Suppressor macrophage treated with lipopolysaccharide for 1 hour (primary cell): ENCODE data around the gene MSRB3.
A peak's percentile ranks its signal among the peaks of the same experiment; 100 is the strongest.
"Not testable (repeated sequence)": the region's sequence is repeated elsewhere in the genome, so short reads cannot be mapped to it uniquely, and the experiment has no call there.

ENCODE experiments used
- DNase-seq, 3 donors: peaks; one replicate each; pipeline ENCODE4 v3.0.0-alpha.2; 2020 to 2022

Gene MSRB3

DNA sequence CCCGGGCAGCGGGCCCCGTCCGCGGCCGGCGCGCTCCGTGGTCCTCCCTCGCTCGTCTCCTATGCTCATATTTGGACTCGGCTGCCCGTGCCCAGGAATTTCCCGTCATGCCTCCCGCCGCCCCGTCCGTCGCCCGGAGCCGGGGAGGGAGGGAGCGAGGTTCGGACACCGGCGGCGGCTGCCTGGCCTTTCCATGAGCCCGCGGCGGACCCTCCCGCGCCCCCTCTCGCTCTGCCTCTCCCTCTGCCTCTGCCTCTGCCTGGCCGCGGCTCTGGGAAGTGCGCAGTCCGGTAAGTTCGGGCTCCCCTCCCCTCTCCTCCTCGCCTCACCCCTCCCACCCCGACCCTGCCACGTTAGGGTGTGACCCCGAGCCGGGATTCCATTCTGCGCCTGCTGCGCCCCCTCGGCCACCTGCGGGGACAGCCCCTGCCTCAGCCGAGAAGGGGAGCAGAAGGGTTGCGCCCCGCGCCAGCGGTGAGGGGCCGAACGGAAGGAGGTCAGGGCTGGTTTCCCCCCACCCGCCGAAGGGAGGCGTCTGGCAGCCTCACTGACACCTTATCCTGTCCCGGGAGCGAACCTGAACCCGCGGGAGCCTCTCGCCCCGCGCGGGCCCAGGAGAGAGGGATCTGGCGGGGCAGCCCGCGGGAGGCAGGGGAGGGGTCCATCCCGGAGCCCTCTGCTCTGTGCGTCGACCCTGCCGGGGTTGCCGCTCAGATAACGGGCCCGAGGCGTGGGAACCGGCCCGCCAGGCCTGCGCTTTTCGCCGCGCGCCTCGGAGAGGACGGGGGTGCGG lies at the start of gene MSRB3:
Gene MSRB3, plus strand, starts transcription at position 108 of the 793 bp plus-strand sequence. CDS start 29,897 bp downstream, outside the sequence.
- peak; percentile 47 to 63 (median 51) for DNase-seq

DNA sequence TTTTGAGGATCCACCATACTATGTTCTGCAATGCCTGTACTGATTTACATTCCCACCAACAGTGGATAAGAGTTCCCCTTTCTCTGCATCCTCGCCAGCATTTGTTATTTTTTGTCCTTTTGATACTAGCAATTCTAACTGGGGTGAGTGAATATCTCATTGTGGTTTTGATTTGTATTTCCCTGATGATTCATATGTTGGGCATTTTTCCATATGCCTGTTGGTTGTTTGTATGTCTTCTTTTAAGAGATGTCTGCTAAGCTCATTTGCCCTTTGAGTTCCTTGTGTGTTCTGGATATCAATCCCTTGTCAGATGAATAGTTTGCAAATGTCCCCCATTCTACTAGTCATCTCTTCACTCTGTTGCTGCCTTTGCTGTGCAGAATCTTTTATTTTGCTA lies 49.0 kb upstream of the MSRB3 start:
- DNase-seq, result peak; percentile 2 to 41 (median 8)

DNA sequence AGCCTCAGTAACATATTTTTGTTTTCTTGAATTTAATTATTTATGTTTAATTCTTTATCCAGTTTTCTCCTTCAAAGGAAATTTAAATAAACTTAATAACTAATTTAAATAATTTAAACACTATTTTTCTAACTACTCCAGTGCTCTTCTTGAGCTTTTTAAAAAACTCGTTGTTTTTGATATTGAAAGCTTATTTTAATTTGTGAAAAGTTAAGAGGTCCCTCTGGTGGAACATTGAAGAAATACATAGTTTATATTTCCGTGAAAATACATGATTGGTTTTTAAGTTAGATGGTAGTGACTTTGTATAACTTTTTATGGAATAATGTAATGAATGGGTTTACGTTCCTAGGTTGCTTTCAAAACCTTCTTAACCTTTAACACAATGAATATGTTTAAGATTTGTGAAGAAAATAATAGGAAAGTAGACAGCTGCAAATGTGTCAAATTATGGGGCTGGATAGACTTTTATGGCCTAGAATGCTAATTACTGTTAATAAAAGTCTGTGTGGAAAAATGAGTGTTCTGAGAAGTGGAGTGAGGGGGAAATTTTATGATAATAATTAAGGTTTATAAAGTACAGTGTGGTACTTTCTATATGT lies 45.9 kb upstream of the MSRB3 start:
- DNase-seq, result peak; percentile 18 to 69 (median 64)

DNA sequence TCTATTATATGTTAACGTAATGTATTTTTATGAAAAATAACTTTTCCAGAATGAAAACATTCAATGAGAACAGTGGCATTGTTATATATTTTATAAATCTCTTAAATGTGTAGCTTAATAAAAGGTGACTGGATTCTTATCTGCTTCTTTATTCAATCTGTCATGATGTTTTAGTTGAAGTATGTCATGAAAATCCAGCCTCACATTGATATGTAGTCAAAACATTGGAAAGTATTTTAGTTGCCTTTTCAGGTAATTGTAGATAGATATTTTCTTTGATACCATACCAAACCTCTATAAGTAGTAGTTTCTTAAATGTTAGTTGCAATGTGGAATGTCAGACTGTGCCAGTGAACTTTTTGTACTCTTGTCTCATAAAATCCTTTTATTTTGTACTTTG lies 41.3 kb upstream of the MSRB3 start:
- no peak for DNase-seq

DNA sequence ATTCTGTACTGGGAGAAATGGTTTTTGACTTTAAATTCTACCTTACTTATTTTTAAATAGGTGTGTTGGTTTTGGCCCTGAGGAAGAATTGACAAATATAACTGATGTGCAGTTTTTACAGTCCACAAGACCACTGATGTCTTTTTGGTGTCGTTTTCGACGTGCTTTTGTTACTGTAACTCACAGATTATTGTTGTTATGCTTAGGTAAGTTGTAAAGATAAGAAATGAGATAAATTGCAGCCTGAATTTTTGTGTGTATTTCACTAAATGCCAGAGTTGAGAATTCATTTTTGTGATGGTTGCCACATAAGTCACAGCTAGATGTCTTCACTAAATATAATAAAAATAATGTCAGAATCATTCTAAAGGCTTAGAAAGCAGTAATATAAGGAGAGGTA lies 39.9 kb upstream of the MSRB3 start:
- DNase-seq, result no peak

DNA sequence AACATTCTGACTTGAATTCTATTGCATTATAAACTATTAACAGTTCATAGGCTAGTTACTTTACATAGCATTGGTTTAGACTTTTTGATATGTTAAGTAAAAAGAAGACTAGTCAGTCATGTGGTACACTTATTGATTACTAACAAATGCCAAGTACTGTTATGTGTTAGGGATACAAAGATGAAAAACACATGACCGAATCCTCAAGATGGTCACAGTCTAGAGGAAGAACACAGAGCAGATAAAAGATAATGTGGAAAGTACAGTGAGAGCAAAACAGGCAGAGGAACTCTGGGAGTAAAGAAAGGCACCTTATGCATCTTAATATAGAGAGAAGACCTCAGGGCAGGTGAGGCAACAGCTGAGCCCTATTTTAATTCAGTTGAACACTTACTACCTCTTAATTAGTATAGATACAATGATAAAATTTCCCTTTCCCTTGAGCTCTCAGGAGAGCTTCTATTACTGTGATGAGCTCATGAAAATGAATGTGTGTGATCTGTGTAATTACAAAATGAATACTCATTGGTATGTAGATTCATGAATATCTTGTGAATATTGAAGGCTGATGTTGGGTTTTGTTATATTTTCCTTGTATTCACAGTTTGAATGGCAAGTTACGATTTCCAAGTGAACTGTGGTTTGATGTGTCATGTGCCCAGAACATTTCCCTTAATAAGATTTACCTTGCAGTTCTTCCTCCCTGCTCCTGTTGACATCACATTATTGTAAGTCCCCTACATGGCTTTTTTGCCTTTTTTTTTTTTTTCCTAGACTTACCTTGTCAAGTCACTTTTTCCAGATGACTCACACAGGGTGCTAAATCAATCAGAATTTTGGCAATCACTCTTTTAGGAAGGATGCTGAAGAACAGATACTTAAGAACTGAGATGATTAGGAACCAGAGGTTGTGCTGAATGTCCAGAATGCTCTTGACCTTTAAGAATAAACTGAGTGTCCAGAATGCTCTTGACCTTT lies 29.5 kb upstream of the MSRB3 start:
- no peak for DNase-seq

DNA sequence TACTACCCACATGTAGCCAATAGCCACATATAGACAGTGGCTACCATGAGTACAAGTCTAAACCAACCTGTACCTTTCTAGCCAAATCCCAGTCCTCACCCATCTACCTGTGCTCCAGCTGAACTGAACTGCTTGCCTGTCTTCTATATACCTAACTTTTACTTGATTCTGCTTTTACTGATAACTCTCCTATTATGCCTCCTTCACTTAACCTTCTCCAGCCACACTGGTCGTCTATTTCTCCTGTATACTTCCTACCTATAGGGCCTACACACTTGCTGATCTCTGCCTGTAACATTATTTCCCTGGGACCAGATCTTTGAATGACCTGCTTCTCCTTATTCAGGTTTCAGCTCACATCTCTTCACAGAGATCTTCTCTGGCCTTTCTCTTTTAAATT lies 26.0 kb upstream of the MSRB3 start:
- no peak for DNase-seq

DNA sequence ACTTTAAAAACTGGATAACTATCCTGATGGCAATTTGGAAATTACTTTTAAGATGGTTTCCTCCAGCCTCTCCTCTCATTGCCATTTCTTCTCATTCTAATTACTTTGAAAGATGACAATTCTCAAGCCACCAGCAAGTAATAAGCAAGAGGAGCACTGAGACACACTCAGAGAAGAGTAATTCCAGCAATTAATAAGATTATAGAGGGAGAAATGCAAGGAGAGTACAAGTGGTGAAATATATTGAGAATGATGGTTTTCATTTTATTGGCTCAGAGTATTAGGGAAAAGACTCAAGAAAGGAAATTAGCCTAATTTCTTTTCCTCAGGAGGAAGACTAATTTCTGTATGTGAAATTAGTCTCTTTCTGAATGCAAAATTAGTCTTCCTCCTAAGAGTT lies 20.5 kb upstream of the MSRB3 start:
- DNase-seq, result no peak

DNA sequence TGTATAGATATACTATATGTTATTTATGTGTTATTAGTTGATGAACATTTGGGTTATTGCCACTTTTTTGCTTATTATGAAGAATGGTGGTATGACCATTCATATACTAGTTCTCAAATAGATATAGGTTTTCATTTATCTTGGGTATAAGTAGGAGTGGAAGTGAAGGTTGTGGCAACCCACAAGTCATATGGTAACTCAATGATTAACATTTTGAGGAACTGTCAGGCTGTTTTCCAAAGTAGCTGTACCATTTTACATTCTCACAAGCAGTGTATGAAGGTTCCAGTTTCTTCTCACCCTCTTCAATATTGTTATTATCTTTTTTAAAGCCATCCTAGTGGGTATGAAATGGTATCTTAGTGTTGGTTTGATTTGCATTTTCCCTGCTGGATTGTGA lies 19.0 kb upstream of the MSRB3 start:
- no peak for DNase-seq

DNA sequence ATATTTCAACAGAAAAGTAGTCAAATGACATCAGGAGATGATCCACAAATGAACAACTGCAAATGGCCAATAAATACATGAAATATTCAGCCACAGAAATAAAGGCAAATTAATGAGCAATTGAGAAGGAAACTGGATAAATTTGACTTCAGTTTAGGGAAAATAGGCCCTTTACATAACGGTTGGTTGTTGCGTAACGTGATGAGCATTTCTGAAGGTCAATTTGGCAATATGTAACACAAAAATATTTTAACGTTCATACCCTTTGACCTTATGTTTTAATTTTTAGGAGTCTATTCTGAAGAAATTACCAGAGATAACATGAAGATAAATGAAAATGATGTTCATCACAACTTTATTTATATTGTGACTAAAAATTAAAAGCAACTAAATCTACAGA lies 14.7 kb upstream of the MSRB3 start:
- DNase-seq, result peak in 1 of 3 donors; percentile 22

DNA sequence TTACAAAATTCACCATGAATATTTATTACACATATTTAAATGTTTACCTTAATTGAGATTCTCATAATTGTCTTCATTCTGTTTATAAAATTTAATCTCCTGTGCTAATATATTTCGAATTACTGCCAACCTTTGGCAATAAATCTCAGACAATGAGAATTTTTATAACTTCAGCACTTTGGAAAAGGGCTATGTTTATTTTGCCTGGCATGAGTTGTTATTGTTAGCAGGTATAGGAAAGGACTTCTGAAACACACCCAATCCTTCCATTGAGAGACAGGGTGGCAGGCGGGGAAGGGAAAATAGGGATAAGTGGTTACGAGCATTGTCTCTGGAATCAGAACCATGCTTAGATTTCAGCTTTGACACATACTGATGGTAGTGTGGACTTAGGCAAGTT lies 12.1 kb upstream of the MSRB3 start:
- DNase-seq, result no peak

DNA sequence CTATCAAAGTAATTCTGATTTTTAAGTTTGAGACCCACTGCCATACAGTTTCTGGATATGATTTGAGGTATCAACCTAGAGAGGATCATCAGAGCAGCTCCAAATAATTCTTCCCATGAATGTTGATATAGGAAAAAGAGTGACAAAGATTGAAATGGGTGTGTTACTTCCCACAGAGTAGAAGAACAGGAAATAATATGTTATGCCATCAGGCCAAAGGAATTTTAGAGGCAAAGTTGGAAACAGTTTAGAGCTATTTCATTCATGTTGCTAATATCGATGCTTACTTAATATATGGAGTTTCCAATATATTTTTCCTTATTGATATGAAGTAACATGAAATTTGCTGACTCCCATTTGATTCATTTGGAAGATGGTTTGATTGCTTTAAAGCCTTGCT lies 8.9 kb upstream of the MSRB3 start:
- no peak for DNase-seq

DNA sequence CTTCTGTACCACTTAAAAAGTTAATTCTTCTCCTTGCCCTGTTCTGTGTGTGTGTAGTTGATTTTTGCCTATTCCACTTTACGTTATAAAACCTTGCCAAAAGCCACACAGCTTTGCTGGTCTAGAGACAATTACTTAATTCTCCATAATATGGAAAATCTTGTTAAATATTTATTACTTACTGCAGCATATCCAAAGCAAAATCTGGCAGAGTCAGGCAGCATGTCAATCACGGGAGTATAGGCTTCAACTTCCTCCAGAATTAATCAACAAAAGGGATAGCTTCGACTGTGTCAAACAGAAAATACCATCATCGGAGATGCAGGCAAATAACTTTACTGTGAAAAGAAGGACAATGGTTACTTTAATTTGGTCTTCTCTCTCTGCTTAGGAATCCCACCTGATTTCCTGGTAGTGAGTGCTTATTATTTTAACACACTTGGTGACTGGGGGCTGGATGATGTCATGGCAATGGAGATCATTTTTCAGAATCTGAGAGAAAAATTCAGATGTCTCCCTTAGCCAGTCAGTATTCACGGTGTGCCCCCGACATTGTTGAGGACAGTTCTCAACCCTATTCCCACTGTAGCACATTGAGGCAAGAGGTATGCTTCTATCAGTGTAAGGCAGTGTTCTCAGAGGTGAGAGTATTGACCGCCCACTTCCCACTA lies 3.7 kb upstream of the MSRB3 start:
- no peak for DNase-seq

DNA sequence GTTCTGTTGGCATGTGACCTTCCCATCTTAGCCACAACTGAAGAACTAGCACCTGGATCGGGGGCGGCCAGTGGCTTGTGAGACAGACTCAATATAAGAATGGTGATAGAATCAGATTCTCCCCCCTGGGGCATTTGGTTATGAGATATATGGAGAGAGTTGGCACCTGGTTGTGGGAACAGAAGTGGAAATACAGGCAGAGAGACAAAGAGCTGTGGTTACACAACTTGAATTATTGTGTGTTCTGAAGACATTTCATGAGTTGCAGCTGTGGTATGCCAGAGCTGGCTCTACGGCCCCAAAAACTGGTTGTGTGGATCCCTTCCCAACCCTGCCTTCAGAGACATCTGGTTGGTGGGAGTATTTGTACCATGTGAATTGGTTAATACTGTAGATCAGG lies 2.9 kb upstream of the MSRB3 start:
- DNase-seq, result no peak

DNA sequence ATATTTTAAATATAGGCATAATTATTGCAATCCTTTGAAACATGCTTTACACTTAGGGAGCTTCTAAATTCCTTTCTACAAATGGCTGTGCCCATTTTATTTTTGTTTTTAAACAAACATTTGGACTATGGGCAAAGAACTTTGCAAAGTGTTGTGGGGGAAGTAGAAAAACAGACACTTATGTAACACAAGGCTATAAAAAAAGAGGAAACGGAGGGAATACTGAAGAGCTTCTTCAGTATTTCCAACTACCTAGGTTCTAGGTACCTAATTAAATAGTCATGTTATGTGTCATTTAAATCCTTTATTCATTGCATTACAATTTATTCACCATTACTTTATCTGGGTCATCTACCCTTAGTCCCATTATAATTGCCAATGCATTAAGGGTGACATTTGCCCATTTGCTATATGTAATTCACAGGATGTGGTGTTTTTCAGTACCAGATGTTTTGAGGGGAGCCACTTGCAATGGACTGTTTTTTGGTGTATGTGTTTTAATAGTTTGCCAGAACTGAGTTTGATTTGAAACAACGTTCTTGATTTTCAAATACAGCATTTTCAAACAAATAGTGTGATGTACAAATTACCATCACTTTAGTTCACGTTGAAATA lies 1.5 kb upstream of the MSRB3 start:
- peak in 1 of 3 donors; percentile 30 for DNase-seq

DNA sequence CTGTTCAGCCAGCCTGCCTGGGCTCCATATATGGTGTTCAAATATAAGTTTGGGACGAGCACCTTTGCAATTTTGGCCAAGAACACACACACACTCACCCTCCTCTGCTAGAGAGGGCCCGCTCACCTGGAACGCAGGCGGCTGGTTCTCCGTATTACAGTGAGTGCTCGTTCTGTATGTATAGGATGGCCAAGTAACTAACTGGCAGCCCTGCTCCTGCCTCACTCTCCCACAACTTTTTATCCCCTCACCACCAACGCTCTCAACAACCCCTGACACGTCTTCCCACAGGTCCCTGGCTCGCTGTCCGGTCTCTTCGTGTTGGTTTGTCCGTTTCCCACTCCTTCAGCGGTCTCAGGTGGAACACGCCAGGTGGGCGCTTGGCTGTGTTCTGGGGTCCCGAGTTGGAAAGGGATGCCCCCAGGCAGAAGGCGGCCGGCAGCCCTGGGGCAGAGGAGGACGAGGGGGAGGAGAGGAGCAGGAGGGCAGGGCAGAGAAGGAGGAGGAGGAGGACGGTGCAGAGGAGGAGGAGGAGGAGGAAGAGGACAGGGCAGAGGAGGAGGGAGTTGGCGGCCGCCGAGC lies 398 bp upstream of the MSRB3 start:
- DNase-seq, result no peak

DNA sequence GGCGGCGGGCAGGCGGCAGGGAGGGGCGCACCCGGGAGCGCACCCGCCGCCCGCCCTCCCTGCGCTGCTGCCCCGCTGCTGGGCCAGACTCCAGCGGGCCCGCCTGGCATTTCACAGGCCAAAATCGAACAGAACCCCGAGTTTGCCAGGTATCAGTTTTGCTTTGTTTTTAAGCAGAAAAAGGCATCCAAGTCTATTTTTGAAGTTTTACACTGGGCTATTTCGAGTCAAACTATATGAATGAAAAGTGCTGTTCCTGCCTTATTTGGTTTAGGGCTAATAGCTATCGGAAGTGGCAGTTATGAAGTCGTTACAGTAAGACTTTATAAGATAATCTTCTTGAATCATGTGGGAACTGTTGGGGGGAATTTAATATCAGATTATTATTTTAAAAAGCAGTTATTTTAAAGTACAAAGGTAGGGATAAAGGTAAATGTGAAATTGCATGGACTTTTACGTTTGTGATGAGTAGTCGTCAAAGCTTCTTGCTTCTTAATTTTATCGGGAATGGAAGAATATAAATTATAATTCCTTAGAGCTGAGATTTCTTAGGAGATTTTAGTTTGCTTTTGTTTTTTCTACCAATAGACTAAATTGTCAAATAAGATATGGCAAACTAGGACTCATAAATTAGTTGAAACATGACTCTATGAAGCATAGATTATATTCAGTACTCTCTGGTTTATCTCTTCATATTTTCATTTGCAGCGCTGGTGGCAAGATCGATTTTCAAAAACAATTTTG lies 1.1 kb downstream of the MSRB3 start:
- DNase-seq, result peak in 2 of 3 donors; percentile 18 to 43

DNA sequence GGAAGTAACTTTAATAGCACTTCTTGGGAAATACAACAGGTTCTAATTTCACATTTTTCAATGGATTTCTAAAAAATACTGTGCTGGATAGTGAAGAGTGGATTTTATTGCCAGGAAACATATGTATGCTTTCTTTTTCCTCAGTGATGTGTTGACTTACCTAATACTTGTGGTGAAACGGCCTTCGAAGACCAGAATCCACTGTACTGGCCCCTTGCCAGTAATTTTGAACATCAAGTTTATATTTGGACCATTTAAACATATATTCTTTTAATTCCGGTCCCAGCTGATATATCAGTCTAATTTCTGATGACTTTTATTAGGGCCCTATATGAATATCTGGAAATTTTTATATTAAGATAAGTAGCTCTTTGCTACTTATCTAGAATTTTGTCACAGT lies 1.8 kb downstream of the MSRB3 start:
- no peak for DNase-seq

DNA sequence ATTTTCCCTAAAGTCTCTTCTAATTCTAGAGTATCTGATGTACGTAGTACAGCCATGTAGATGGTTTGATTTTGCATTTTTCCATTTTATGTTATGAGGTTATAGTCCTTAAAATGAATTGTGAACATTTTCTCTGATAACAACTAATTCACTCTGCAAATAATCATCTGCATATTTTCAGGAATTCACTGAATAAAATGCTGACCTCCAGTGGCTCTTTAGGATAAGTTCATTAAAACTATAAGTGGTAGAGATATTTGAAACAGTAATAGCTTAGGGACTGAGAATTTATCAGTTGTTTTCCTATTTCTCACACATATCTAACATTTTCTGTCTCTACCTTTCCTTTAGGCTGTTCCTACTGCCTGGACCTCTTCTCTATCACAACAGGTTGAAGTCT lies 4.4 kb downstream of the MSRB3 start:
- no peak for DNase-seq

DNA sequence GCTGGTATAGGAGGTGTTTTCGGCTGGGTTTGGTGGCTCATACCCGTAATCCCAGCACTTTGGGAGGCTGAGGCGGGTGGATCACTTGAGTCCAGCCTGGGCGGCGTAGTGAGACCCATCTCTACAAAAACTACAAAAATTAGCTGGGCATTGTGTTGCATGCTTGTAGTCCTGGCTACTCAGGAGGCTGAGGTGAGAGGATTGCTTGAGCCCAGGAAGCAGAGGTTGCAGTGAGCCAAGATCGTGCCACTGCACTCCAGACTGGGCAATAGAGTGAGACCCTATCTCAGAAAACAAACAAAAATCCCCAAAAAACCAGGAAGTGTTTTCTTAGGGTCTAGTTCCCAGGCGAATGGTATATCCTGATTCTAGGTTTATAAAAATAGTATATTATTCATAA lies 7.0 kb downstream of the MSRB3 start:
- DNase-seq, result not testable (repeated sequence)

DNA sequence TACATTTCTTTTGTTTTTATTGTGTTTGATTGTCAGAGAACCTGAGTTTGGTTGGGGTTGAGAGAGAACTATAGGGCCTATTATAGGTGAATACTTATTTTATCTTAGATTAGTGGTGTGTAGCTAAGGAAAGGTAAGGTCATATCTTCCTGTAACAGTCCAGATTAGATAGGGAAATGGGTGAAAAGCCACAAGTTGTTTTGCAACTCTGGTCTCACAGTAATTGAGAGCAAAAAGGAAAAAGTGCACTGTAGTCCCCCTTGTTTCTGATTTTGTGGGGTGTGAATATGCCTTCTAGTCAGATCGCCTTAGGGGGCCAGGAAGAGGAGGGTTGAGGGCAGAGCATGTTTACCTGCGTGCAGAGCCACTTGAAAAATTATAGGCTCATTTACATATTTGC lies 8.9 kb downstream of the MSRB3 start:
- DNase-seq, result no peak
